Hepatocyte (in vitro differentiated cells): ENCODE results near the gene HSPA12A. TPM values are rescaled to one million over a fixed set of nuclear protein-coding genes. Genes with fewer than 3 reads are reported as not detected.

Experiments used
- DNase-seq: peaks from one replicate; pipeline ENCODE4 v3.0.0-alpha.2; 2016; ENCODE audit warnings: low spot score
- H2AFZ ChIP-seq: fragments of 200-600 bp; sonication (generic); 2 replicates; pipeline ENCODE4 v1.6.0; 2016; ENCODE audit warnings: antibody characterized with exemption, mild to moderate bottlenecking
- H3K27ac ChIP-seq: fragments of 200-600 bp; sonication (generic); 2 replicates; pipeline ENCODE4 v1.5.1; 2016; ENCODE audit warnings: mild to moderate bottlenecking
- H3K27me3 ChIP-seq: fragments of 200-600 bp; sonication (generic); 2 replicates; pipeline ENCODE4 v1.6.1; 2016
- H3K36me3 ChIP-seq: fragments of 200-600 bp; sonication (generic); replicated peaks from 2 replicates; pipeline ENCODE4 v1.5.1; 2016; ENCODE audit warnings: low read depth; ENCODE audit not compliant: insufficient read depth
- H3K4me1 ChIP-seq: fragments of 200-600 bp; sonication (generic); 2 replicates; pipeline ENCODE4 v1.5.1; 2016; ENCODE audit warnings: mild to moderate bottlenecking, moderate library complexity; ENCODE audit not compliant: insufficient read depth
- H3K4me2 ChIP-seq: fragments of 200-600 bp; sonication (generic); 2 replicates; pipeline ENCODE4 v1.6.0; 2016
- H3K4me3 ChIP-seq: fragments of 200-600 bp; sonication (generic); 2 replicates; pipeline ENCODE4 v1.5.1; 2016; ENCODE audit warnings: mild to moderate bottlenecking
- H3K79me2 ChIP-seq: fragments of 200-600 bp; sonication (generic); 2 replicates; pipeline ENCODE4 v1.6.0; 2017; ENCODE audit warnings: mild to moderate bottlenecking
- H3K9me2 ChIP-seq: fragments of 200-600 bp; sonication (generic); replicated peaks from 2 replicates; pipeline ENCODE4 v1.6.0; 2017; ENCODE audit warnings: mild to moderate bottlenecking; ENCODE audit not compliant: insufficient read depth
- H3K9me3 ChIP-seq: fragments of 200-600 bp; sonication (generic); 2 replicates; pipeline ENCODE4 v1.5.1; 2016; ENCODE audit warnings: low read depth, mild to moderate bottlenecking
- H4K20me1 ChIP-seq: fragments of 200-600 bp; sonication (generic); 2 replicates; pipeline ENCODE4 v1.6.0; 2016; ENCODE audit warnings: mild to moderate bottlenecking; ENCODE audit not compliant: insufficient read depth, poor library complexity, severe bottlenecking
- CTCF ChIP-seq: fragments of 200-600 bp; sonication (generic); IDR thresholded peaks from 2 replicates; pipeline ENCODE4 v1.5.1; 2016; ENCODE audit warnings: antibody characterized with exemption, mild to moderate bottlenecking; ENCODE audit not compliant: poor library complexity
- EZH2 ChIP-seq: fragments of 200-600 bp; sonication (generic); IDR thresholded peaks from 2 replicates; pipeline ENCODE4 v1.6.1; 2016; ENCODE audit warnings: antibody characterized with exemption, mild to moderate bottlenecking, borderline replicate concordance
- EZH2phosphoT487 ChIP-seq: fragments of 200-600 bp; sonication (generic); IDR thresholded peaks from one replicate; pipeline ENCODE4 v1.6.1; 2018; ENCODE audit warnings: antibody characterized with exemption, mild to moderate bottlenecking, low read depth, moderate library complexity; ENCODE audit not compliant: unreplicated experiment, severe bottlenecking
- WGBS: methylation state at CpG from one replicate; pipeline ENCODE4 v1.1.6; 2016; ENCODE audit warnings: low lambda C conversion rate; ENCODE audit errors: missing lambda C conversion rate; 5-methylcytosine and 5-hydroxymethylcytosine counted together
- polyA plus RNA-seq: library from polyadenylated mRNA; unstranded; fragments of >200 nt; fragmentation: Nextera tagmentation; extraction: Ambion mirVana; gene quantifications from 2 replicates; pipeline ENCODE4 v1.2.1, GENCODE V29; 2016
- total RNA-seq: library from RNA; depleted of rRNA; stranded (reverse); fragments of >200 nt; gene quantifications from 2 replicates; pipeline ENCODE4 v1.2.3, GENCODE V29; 2014

HSPA12A gene
- total and polyA plus RNA-seq, 2 experiments from 2014 or later, result 8.7 to 9.9 TPM

GRCh38 chr10:116656044-116656443 lies 86.3 kb downstream of the HSPA12A start:
- H3K36me3 ChIP-seq, result no peaks in the 10 kb centered on the region
- no peaks in the 10 kb centered on the region for H3K79me2 ChIP-seq
- no peak overlapping the region for H3K4me3 ChIP-seq
- H3K27ac ChIP-seq, result no peak overlapping the region
- WGBS, result 61% methylated on average over 4 of the region's 4 CpGs
- H3K4me1 ChIP-seq, result no peaks in the 10 kb centered on the region
- H3K4me2 ChIP-seq, result no peak overlapping the region
- DNase-seq, result no peak
- no peaks in the 10 kb centered on the region for H3K27me3 ChIP-seq
- TF ChIP-seq CTCF (no peak), EZH2phosphoT487 (no peak), EZH2 (no peak)
- no peaks in the 10 kb centered on the region for H3K9me3 ChIP-seq
- H4K20me1 ChIP-seq, result no peaks in the 10 kb centered on the region
- H2AFZ ChIP-seq, result no peak overlapping the region
- H3K9me2 ChIP-seq, result no peaks in the 10 kb centered on the region

DNA sequence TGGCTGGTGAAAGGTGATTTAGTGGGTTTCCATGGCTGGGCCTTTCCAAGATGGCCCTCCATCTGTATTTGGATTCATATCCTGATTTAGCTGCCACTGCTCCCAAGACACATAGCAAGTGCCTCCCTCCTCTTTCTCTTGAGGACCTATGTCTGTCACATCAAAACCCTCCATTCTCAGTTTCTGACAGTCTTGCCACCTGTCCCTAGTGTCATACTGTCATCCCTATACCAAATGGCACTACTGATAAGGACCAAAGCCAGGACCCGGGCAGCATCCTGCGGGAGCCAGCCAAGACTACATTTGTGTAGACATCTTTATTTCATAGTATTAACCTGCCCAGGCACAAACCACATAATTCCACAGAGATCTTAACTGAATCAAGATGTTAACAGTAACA lies 86.8 kb downstream of the HSPA12A start:
- no peak for TF ChIP-seq EZH2
- TF ChIP-seq EZH2phosphoT487, result no peak
- no peak for TF ChIP-seq CTCF

GRCh38 chr10:116654816-116655215 lies 87.5 kb downstream of the HSPA12A start:
- Histone ChIP-seq H4K20me1 (no peaks in the 10 kb centered on the region), H3K79me2 (no peaks in the 10 kb centered on the region), H3K27ac (no peak overlapping the region), H3K4me3 (no peak overlapping the region), H3K4me2 (no peak overlapping the region), H3K9me3 (no peaks in the 10 kb centered on the region), H3K4me1 (no peaks in the 10 kb centered on the region), H2AFZ (no peak overlapping the region), H3K27me3 (no peaks in the 10 kb centered on the region), H3K36me3 (no peaks in the 10 kb centered on the region), H3K9me2 (no peaks in the 10 kb centered on the region)
- no peak for DNase-seq
- WGBS, result 50% methylated on average over 4 of the region's 4 CpGs
- TF ChIP-seq EZH2phosphoT487 (no peak), CTCF (peak; percentile 11)

More for the DNA sequence above, 86.8 kb downstream of the HSPA12A start:
- Histone ChIP-seq H3K36me3 (no peaks in the 10 kb centered on the region), H3K27me3 (no peaks in the 10 kb centered on the region), H3K4me2 (no peak overlapping the region), H2AFZ (no peak overlapping the region), H3K9me3 (no peaks in the 10 kb centered on the region), H4K20me1 (no peaks in the 10 kb centered on the region), H3K79me2 (no peaks in the 10 kb centered on the region), H3K27ac (no peak overlapping the region), H3K4me1 (no peaks in the 10 kb centered on the region), H3K9me2 (no peaks in the 10 kb centered on the region), H3K4me3 (no peak overlapping the region)
- no peak for DNase-seq
- WGBS, result 63% methylated on average over 2 of the region's 2 CpGs

DNA sequence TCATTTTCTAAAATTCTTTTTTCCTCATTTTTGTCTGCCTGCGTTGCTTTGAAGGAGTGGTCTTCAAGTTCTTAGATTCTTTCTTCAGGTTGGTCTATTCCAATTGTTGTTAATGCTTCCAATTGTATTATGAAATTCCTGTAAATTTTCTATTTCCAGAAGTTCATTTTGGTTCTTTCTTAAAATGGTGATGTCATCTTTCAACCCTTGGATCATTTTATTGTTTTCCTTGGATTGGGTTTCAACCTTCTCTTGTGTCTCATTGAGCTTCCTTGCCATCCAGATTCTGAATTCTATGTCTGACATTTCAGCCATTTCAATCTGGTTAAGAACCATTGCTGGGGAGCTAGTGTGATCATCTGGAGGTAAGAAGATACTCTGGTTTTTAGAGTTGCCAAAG lies 88.5 kb downstream of the HSPA12A start:
- Histone ChIP-seq H3K9me2 (no peaks in the 10 kb centered on the region), H4K20me1 (no peaks in the 10 kb centered on the region), H3K4me2 (no peak overlapping the region), H3K9me3 (no peaks in the 10 kb centered on the region), H3K4me3 (no peak overlapping the region), H2AFZ (no peak overlapping the region), H3K27ac (no peak overlapping the region), H3K4me1 (no peaks in the 10 kb centered on the region), H3K36me3 (no peaks in the 10 kb centered on the region), H3K27me3 (no peaks in the 10 kb centered on the region), H3K79me2 (no peaks in the 10 kb centered on the region)
- TF ChIP-seq EZH2phosphoT487, result no peak
- no peak for TF ChIP-seq EZH2
- no peak for TF ChIP-seq CTCF
- no peak for DNase-seq
- 90% methylated on average over 1 of the region's 1 CpG for WGBS
